ENCODE measurements around the gene LRMDA. TPM values are rescaled to one million over a fixed set of nuclear protein-coding genes. Genes with fewer than 3 reads are reported as not detected.

LRMDA gene
- total RNA-seq, 1 experiment from 2014 or later: not detected

DNA sequence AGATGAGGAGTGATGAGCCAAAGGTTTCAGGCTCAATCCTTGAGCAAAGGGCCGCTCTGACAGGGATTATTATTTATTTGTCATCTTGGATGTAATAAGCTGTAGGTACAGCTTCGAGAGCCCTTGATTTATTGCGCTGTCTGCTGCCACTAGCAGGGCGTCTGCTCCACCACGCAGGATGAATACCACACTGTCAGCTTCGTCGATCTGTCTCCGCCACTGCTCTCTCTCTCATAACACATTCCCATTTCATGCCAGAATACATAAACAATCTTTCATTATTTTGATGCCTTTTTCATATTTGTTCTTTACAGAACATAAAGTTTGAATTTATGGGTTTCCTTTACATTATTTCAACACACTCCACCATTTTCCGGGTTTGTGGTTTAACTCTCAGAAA, 276.6 kb downstream of the LRMDA start:
- DNase-seq (ENCODE audit: low read depth): no peak

DNA sequence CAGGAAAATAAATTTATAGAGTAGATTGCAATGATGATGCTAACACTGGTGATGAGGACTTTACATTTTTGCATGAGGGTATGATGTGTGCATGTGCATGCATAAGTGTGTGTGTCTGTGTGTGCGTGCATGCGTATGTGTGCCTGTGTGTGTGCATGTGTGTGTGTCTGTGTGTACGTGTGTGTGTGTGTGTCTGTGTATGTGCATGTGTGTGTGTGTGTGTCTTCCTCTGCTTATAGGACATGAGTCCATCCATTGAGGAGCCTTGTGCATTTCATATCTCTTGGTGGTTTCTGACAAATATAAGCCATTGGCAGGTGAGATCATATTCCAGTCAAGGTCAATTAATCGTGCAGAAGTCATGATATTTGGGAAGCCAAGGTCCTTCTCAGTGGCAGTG, 277.8 kb downstream of the LRMDA start:
- DNase-seq (ENCODE audit: low read depth): no peak

GRCh38 chr10:75709811-75710210, 278.4 kb downstream of the LRMDA start:
- no peak for DNase-seq (ENCODE audit: low read depth)

DNA sequence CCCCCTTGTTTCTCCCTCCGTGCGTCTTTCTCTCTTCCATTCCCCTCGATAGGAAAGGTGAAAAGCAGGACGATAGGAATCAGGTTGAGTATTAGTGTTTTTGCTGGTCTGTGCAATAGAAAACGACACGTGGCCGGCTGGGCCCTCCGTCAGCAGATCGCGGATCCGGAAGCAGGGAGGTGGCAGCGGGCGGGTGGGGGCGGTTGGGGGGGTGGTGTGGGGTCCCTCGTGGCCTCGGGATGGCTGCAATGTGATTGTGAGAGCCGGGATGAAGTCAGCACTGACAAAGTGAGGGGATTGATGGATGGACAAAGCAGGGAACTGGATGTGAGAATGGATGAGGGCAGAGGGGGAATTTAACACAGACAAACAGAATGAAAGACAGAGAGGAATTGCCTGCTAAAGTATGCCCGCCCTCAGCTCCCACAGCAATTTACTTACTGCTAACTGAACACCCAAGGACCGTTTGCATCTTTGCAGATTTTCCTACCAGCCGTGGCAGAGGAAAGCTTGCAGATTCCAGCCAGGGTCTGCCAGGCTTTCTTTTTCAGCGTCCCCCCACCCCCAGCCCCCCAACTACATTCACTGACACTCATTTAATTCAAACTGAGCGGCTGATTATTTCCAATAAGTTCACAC, 280.9 kb downstream of the LRMDA start:
- no peak for DNase-seq (ENCODE audit: low read depth)

DNA sequence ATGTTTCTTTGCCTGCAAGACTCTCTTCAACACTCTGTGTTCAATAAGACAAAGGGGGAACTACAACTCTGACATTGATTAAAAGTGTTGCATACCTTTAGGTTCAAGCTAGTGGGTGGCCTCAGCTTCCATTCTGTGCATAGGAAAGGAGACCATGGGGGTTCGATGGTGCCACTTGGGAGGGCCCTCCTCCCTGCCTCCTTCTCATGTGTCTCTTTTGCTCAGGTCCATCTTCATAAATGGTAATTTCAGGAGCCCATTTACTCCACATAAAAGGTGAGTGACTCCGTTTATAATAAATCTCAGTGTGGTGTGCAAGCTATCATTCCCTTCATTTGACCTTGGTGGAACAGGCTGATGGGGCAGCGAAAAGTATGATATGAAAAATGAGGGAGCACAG, 285.1 kb downstream of the LRMDA start:
- no peak for DNase-seq (ENCODE audit: low read depth)

DNA sequence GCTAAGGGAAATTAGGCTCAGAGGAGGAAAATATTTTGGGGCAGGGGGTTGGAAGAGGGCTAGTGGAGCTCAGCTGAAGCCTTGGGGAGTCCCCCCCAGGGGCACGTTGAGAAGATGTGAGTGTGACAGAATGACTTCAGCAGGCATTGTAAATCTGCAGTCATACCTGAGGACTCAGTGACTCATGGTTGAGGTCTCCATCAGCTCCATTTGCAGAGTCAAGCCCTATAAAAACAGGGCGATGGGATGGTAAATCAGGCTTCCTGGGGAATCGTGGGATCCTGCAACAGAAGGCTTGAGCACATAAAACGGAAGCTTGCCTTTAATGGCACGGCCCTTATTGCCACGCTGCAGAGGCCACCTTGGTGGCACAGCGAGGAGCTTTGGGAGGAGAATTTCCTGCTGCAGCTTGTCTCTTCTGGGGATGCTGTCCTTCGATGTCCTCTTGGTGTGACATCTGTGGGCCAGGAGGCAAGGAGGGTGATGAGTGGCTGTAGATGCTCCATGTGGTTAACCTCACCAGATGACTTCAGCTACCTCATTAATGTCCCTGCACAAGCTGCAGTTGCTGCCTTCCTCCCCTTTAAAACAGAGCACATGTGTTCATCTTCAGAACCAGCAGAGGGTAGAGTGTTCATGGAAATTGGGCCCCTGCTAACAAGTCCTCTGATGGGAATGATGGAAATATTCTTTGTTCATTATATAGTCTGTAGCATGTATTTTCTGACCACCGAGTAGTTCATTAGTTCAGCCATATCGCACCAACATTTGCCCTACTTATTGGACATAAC, 285.9 kb downstream of the LRMDA start:
- DNase-seq (ENCODE audit: low read depth): peak; percentile 3

- no peak for DNase-seq (ENCODE audit: low read depth)
Measured at GRCh38 chr10:75718991-75719390, 287.6 kb downstream of the LRMDA start.

- no peak for DNase-seq (ENCODE audit: low read depth)
Measured at GRCh38 chr10:75720157-75720556, 288.7 kb downstream of the LRMDA start.

GRCh38 chr10:75722020-75722419, 290.6 kb downstream of the LRMDA start:
- no peak for DNase-seq (ENCODE audit: low read depth)

DNA sequence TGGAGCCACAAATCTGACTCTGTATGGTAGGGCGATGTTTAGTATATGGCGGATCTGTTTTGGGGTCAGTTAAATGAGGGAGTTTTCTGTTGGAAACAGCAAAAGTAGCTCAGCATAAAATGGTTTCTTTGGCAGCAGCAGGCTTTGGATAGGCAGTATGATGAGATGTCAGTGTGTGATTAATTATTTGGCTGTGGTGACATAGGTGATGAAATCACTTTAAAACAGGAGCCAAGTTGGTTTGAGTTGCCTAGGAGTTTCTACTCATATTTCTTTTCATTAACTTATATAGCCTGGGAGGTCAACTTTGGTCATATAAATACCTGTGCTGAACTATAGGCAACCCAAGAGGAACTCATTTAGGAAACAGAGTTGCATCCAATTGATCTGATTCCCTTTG, 291.2 kb downstream of the LRMDA start:
- DNase-seq (ENCODE audit: low read depth): no peak

DNA sequence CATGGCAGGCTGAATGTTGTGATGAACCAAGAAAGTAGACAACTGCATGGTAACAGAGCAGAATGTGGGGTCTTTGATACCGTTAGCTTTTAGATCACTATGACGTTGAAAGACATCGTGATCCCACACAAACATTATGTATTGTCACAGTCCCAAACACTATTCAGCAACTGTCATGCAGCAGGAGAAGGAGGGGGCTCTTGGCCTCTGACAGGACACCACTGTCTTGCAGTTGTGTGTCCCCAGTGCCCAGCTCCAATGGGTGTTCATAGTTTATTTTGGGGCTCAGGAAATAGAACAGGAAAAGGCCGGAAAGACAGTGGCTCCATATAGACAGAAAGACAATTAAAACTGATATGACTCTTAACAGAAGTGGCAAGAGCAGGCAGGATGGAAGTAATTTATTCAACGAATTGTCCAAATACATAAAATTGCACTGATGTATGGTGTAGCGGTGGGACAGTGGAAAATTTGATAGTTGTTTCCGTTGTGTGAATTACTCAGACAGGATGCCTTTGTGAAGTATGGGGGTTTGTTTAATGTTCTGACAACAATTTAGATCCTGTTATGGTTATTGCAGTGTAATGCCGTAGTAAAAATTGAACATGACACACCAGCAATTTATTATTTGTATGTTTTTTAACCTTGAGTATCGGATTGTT, 292.0 kb downstream of the LRMDA start:
- no peak for DNase-seq (ENCODE audit: low read depth)

- no peak for DNase-seq (ENCODE audit: low read depth)
Measured at GRCh38 chr10:75724047-75724446, 292.6 kb downstream of the LRMDA start.

DNA sequence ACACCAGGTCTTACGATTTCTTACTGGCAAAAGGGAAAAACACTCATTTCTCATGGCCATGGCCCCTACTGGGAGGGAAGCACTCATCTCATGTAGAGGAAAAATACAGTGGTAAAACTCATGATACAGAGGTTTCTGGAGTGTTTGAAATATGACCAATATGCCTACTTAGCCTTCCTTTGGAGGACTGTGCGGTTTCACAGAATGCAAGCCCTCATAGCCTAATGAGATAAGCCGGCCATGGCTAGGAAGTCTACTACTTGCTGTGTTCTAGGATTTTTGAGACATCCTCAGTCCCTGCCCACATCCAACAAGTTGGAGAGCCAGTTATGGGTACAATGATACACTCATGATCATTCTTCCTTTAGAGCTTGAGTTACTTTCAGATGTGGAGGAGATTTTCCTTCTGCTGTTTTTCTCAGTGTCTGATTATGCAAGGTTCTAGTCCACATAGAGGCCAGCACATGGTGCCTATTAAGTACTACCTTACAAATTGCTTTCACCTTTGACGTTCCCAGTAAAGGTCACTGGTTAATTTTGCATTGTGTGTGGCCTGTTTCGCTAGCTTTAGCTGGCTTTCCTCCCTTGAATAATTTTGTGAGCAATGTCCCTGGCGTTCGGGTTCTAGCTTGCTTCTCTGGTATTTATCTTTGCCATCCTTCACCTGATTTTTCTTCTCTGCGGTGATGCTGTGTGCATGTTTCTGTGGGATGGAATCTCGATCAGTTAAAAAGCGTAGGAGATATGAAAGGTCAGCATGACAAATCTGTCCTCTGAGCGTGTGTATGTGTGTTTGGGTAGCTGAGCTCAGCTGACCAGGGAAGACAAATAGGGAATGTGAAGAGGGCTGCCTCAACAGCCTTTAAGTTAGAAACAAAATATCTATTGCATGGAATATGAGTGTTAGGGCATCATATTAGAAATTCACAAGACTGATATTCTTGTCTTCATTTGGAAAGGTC, 295.4 kb downstream of the LRMDA start:
- no peak for DNase-seq (ENCODE audit: low read depth)

GRCh38 chr10:75730847-75731246, 299.4 kb downstream of the LRMDA start:
- DNase-seq (ENCODE audit: low read depth): no peak

- DNase-seq (ENCODE audit: low read depth): no peak
Measured at GRCh38 chr10:75733135-75733890, 301.9 kb downstream of the LRMDA start.

- DNase-seq (ENCODE audit: low read depth): no peak
Measured at GRCh38 chr10:75736151-75736640, 304.8 kb downstream of the LRMDA start.

- DNase-seq (ENCODE audit: low read depth): no peak
Measured at GRCh38 chr10:75736889-75737579, 305.6 kb downstream of the LRMDA start.

DNA sequence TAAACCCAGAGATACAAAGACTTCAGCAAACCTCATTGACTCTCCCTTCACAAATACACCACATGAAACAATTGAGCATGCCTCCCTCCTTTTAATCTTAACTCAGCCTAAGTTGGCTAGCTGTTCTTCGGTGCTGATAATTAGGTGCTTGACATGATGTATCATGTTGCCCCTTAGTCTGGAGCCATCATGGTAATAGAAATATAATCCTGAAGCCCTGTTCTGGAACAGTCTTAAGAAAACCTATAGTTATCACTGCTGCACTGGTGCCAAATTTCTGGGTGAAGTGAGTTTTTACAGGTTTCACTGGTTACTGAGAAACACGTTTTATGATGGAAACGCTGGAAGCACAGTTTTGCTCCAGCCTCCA, 306.1 kb downstream of the LRMDA start:
- DNase-seq (ENCODE audit: low read depth): no peak

DNA sequence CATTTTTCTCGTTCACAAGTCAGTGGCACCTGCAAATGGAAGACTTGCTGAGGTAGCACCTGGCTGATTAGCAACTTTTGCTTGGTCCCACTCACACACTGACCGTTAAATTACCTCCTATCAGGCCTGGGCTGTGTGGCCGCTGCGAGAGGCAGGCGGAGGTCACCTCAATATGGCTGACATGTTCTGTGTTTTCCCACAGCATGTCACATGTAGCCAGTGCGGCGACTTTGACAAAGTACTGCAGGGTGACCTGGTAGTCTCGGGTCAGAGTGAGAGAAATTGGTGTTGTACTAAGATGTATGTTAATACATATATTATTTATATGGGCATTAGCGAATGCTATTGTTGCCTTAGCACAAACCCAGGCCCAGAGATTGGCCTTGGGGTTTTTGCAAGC, 307.5 kb downstream of the LRMDA start:
- DNase-seq (ENCODE audit: low read depth): no peak

GRCh38 chr10:75739414-75740143, 308.2 kb downstream of the LRMDA start:
- no peak for DNase-seq (ENCODE audit: low read depth)

Data from Daoy (cell line).